Measurements from ENCODE around the gene NTRK2. TPM values are rescaled to one million over a fixed set of nuclear protein-coding genes. Genes with fewer than 3 reads are reported as not detected.

Gene NTRK2
- total and polyA plus RNA-seq, 4 donors: 0.26 to 1.4 (median 0.56) TPM

DNA sequence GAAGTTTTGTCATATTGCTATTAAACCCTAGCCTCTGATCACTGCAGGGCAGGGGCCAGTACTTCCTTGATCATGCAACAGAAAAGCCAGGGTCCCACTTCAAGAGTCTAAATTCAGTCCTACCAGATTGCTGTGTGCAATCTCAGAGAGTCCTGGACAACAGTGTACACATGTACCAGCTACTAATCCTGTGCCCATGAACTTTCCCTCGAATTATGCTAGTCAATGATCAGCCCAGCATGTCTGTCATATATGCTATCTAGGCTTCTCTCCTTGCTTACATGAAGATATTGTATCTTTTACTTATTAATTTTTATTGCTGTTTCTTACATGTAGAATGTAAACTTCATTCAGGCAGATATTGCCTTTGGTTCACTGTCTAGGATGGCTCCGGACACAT lies 367.0 kb downstream of the NTRK2 start:
- TF ChIP-seq, protein P1, sequence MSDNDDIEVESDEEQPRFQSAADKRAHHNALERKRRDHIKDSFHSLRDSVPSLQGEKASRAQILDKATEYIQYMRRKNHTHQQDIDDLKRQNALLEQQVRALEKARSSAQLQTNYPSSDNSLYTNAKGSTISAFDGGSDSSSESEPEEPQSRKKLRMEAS (IDR thresholded peaks at IDR 0.05): no peak
- TF ChIP-seq JUND (IDR thresholded peaks at IDR 0.05) (no peak), EGR1 (IDR thresholded peaks at IDR 0.05; ENCODE audit: low read depth in 2 of 2) (no peak), SP1 (IDR thresholded peaks at IDR 0.05) (no peak), HNF4G (IDR thresholded peaks at IDR 0.05) (no peak), GABPA (IDR thresholded peaks at IDR 0.05 in 1 of 2, conservative IDR thresholded peaks at IDR 0.05 in 1 of 2) (no peak), YY1 (IDR thresholded peaks at IDR 0.05) (no peak)
- TF ChIP-seq, protein P2, sequence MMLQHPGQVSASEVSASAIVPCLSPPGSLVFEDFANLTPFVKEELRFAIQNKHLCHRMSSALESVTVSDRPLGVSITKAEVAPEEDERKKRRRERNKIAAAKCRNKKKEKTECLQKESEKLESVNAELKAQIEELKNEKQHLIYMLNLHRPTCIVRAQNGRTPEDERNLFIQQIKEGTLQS (IDR thresholded peaks at IDR 0.05): no peak
- TF ChIP-seq, protein P3, sequence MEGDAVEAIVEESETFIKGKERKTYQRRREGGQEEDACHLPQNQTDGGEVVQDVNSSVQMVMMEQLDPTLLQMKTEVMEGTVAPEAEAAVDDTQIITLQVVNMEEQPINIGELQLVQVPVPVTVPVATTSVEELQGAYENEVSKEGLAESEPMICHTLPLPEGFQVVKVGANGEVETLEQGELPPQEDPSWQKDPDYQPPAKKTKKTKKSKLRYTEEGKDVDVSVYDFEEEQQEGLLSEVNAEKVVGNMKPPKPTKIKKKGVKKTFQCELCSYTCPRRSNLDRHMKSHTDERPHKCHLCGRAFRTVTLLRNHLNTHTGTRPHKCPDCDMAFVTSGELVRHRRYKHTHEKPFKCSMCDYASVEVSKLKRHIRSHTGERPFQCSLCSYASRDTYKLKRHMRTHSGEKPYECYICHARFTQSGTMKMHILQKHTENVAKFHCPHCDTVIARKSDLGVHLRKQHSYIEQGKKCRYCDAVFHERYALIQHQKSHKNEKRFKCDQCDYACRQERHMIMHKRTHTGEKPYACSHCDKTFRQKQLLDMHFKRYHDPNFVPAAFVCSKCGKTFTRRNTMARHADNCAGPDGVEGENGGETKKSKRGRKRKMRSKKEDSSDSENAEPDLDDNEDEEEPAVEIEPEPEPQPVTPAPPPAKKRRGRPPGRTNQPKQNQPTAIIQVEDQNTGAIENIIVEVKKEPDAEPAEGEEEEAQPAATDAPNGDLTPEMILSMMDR (IDR thresholded peaks at IDR 0.05; ENCODE audit: low read depth, low read length, missing input control): no peak
- no peak overlapping the region for H3K27ac ChIP-seq (ENCODE audit: low read depth in 1 of 2, low read length in 2 of 2)
- no peak overlapping the region for H3K9ac ChIP-seq (ENCODE audit: low read depth in 1 of 2, low read length in 2 of 2)
- H3K9me3 ChIP-seq (ENCODE audit: control insufficient read depth in 4 of 4, low read length in 3 of 4): no peaks in the 10 kb centered on the region
- H3K27me3 ChIP-seq (ENCODE audit: control insufficient read depth in 4 of 4, insufficient read depth in 4 of 4, low read length in 3 of 4): peaks cover 0 to 8% (median 3%) of the 10 kb centered on the region in 4 donors
- no peaks in the 10 kb centered on the region for H3K36me3 ChIP-seq (ENCODE audit: control insufficient read depth in 4 of 4, insufficient read depth in 3 of 4, low read depth in 1 of 4, low read length in 3 of 4)
- 65% methylated on average over 2 of the region's 2 CpGs for WGBS
- H3K4me1 ChIP-seq (ENCODE audit: control insufficient read depth in 4 of 4, insufficient read depth in 4 of 4, low read length in 3 of 4): no peaks in the 10 kb centered on the region
- no peak overlapping the region for H3K4me3 ChIP-seq (ENCODE audit: low read depth in 1 of 3, low read length in 3 of 3)
- no peak for DNase-seq (ENCODE audit: low spot score)

DNA sequence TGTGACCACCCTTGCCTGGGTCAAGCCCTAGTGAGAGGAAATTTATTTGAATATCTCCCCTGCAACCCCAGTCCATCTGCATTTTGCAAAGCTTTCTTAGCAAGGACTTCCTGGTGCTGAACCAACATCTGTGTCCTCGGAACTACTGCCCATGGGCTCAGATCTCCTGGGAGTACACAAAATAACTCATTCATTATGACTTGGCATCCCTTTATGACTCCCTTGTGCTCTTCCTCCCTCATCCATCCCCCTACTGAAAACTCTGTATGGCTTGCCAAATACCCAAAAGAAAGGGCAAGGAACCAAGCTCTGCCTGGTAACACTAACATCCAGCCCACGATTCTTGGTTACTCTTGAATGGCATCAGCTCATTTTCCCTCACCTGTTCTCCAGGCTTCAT lies 368.5 kb downstream of the NTRK2 start:
- 68% methylated on average over 2 of the region's 2 CpGs for WGBS
- DNase-seq (ENCODE audit: low spot score): no peak

More for the DNA sequence above, 368.5 kb downstream of the NTRK2 start:
- no peaks in the 10 kb centered on the region for H3K4me1 ChIP-seq (ENCODE audit: control insufficient read depth in 4 of 4, insufficient read depth in 4 of 4, low read length in 3 of 4)
- H3K27me3 ChIP-seq (ENCODE audit: control insufficient read depth in 4 of 4, insufficient read depth in 4 of 4, low read length in 3 of 4): peaks cover 0 to 11% (median 3%) of the 10 kb centered on the region in 4 donors
- no peak overlapping the region for H3K27ac ChIP-seq (ENCODE audit: low read depth in 1 of 2, low read length in 2 of 2)
- TF ChIP-seq, protein P3 (IDR thresholded peaks at IDR 0.05; ENCODE audit: low read depth, low read length, missing input control): no peak
- no peak for TF ChIP-seq FOXA1 (IDR thresholded peaks at IDR 0.05)
- no peak for TF ChIP-seq GABPA (IDR thresholded peaks at IDR 0.05 in 1 of 2, conservative IDR thresholded peaks at IDR 0.05 in 1 of 2)
- no peak for TF ChIP-seq YY1 (IDR thresholded peaks at IDR 0.05)
- TF ChIP-seq FOXA2 (IDR thresholded peaks at IDR 0.05): no peak
- no peak for TF ChIP-seq RAD21 (IDR thresholded peaks at IDR 0.05)
- no peak for TF ChIP-seq RXRA (IDR thresholded peaks at IDR 0.05)
- TF ChIP-seq, protein P2 (IDR thresholded peaks at IDR 0.05): no peak
- TF ChIP-seq, protein P4, sequence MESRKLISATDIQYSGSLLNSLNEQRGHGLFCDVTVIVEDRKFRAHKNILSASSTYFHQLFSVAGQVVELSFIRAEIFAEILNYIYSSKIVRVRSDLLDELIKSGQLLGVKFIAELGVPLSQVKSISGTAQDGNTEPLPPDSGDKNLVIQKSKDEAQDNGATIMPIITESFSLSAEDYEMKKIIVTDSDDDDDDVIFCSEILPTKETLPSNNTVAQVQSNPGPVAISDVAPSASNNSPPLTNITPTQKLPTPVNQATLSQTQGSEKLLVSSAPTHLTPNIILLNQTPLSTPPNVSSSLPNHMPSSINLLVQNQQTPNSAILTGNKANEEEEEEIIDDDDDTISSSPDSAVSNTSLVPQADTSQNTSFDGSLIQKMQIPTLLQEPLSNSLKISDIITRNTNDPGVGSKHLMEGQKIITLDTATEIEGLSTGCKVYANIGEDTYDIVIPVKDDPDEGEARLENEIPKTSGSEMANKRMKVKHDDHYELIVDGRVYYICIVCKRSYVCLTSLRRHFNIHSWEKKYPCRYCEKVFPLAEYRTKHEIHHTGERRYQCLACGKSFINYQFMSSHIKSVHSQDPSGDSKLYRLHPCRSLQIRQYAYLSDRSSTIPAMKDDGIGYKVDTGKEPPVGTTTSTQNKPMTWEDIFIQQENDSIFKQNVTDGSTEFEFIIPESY (IDR thresholded peaks at IDR 0.05): no peak
- no peak for TF ChIP-seq HNF4A (conservative IDR thresholded peaks at IDR 0.05)
- TF ChIP-seq NR2F2 (IDR thresholded peaks at IDR 0.05): no peak
- TF ChIP-seq, protein P1 (IDR thresholded peaks at IDR 0.05): no peak
- TF ChIP-seq, protein P5, sequence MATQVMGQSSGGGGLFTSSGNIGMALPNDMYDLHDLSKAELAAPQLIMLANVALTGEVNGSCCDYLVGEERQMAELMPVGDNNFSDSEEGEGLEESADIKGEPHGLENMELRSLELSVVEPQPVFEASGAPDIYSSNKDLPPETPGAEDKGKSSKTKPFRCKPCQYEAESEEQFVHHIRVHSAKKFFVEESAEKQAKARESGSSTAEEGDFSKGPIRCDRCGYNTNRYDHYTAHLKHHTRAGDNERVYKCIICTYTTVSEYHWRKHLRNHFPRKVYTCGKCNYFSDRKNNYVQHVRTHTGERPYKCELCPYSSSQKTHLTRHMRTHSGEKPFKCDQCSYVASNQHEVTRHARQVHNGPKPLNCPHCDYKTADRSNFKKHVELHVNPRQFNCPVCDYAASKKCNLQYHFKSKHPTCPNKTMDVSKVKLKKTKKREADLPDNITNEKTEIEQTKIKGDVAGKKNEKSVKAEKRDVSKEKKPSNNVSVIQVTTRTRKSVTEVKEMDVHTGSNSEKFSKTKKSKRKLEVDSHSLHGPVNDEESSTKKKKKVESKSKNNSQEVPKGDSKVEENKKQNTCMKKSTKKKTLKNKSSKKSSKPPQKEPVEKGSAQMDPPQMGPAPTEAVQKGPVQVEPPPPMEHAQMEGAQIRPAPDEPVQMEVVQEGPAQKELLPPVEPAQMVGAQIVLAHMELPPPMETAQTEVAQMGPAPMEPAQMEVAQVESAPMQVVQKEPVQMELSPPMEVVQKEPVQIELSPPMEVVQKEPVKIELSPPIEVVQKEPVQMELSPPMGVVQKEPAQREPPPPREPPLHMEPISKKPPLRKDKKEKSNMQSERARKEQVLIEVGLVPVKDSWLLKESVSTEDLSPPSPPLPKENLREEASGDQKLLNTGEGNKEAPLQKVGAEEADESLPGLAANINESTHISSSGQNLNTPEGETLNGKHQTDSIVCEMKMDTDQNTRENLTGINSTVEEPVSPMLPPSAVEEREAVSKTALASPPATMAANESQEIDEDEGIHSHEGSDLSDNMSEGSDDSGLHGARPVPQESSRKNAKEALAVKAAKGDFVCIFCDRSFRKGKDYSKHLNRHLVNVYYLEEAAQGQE (IDR thresholded peaks at IDR 0.05): no peak
- TF ChIP-seq EGR1 (IDR thresholded peaks at IDR 0.05; ENCODE audit: low read depth in 2 of 2): no peak
- no peak for TF ChIP-seq HNF4G (IDR thresholded peaks at IDR 0.05)
- TF ChIP-seq JUND (IDR thresholded peaks at IDR 0.05): no peak
- TF ChIP-seq TAF1 (conservative IDR thresholded peaks at IDR 0.05): no peak
- no peak for TF ChIP-seq SP1 (IDR thresholded peaks at IDR 0.05)
- H3K9ac ChIP-seq (ENCODE audit: low read depth in 1 of 2, low read length in 2 of 2): no peak overlapping the region
- no peak overlapping the region for H3K4me3 ChIP-seq (ENCODE audit: low read depth in 1 of 3, low read length in 3 of 3)
- no peaks in the 10 kb centered on the region for H3K36me3 ChIP-seq (ENCODE audit: control insufficient read depth in 4 of 4, insufficient read depth in 3 of 4, low read depth in 1 of 4, low read length in 3 of 4)
- H3K9me3 ChIP-seq (ENCODE audit: control insufficient read depth in 4 of 4, low read length in 3 of 4): no peaks in the 10 kb centered on the region
